NCI-H1417 (cell line): ENCODE measurements around the gene RAB11FIP4.

Experiments
- DNase-seq, 3 experiments: peaks; one replicate each; lab custom pipeline; 2025; lab: John Stamatoyannopoulos, UW

Gene RAB11FIP4

GRCh38 chr17:31568539-31568938 lies 177.1 kb downstream of the RAB11FIP4 start:
- no peak for DNase-seq

- DNase-seq: no peak
Measured at GRCh38 chr17:31570231-31570630, 178.8 kb downstream of the RAB11FIP4 start.

GRCh38 chr17:31570951-31571892 lies 179.7 kb downstream of the RAB11FIP4 start:
- no peak for DNase-seq

- no peak for DNase-seq
Measured at GRCh38 chr17:31572341-31572740, 180.9 kb downstream of the RAB11FIP4 start.

- no peak for DNase-seq
Measured at GRCh38 chr17:31573047-31573446, 181.6 kb downstream of the RAB11FIP4 start.

GRCh38 chr17:31573861-31574260 lies 182.4 kb downstream of the RAB11FIP4 start:
- no peak for DNase-seq

- DNase-seq: no peak
Measured at GRCh38 chr17:31574458-31574857, 183.0 kb downstream of the RAB11FIP4 start.

GRCh38 chr17:31575043-31575442 lies 183.6 kb downstream of the RAB11FIP4 start:
- no peak for DNase-seq

GRCh38 chr17:31579265-31579664 lies 187.8 kb downstream of the RAB11FIP4 start:
- DNase-seq: peak in 2 of 3 experiments; percentile 43 to 81

- DNase-seq: no peak
Measured at GRCh38 chr17:31580316-31580705, 188.8 kb downstream of the RAB11FIP4 start.

- DNase-seq: no peak
Measured at GRCh38 chr17:31580706-31581490, 189.4 kb downstream of the RAB11FIP4 start.

GRCh38 chr17:31581491-31581890 lies 190.0 kb downstream of the RAB11FIP4 start:
- no peak for DNase-seq

- no peak for DNase-seq
Measured at GRCh38 chr17:31582151-31582907, 190.9 kb downstream of the RAB11FIP4 start.

GRCh38 chr17:31583772-31584356 lies 192.4 kb downstream of the RAB11FIP4 start:
- peak in 1 of 3 experiments; percentile 25 for DNase-seq

- no peak for DNase-seq
Measured at GRCh38 chr17:31584438-31585279, 193.2 kb downstream of the RAB11FIP4 start.

GRCh38 chr17:31585280-31585630 lies 193.8 kb downstream of the RAB11FIP4 start:
- no peak for DNase-seq

GRCh38 chr17:31586946-31587345 lies 195.5 kb downstream of the RAB11FIP4 start:
- no peak for DNase-seq

- DNase-seq: peak in 1 of 3 experiments; percentile 23
Measured at GRCh38 chr17:31587462-31587861, 196.0 kb downstream of the RAB11FIP4 start.
